Activated naive CD4-positive, alpha-beta T cell treated with anti-CD3 and anti-CD28 coated beads, Interleukin-2, amount 50 U/mL, for 72 hours (primary cell): ENCODE data around the gene APPL2. TPM values are rescaled to one million over a fixed set of nuclear protein-coding genes. Genes with fewer than 3 reads are reported as not detected.
A peak's percentile ranks its signal among the peaks of the same experiment; 100 is the strongest.

Source experiments
- ATAC-seq, 2 donors: fragments of 150-1000 bp; cut with Tn5 transposase; 2 replicates each; pipeline ENCODE4 v1.10.0; 2021; ENCODE audit warnings: mild to moderate bottlenecking in 2 of 2, moderate library complexity in 2 of 2
- DNase-seq, 2 donors: peaks; one replicate each; pipeline ENCODE4 v3.0.0; 2021 to 2022; ENCODE audit warnings: low spot score in 2 of 2
- H3K27ac Mint-ChIP-seq, 2 donors: one replicate each; pipeline ENCODE4 v1.8.0; 2022; ENCODE audit warnings: mild to moderate bottlenecking in 2 of 2, mixed read lengths in 2 of 2
- H3K36me3 Mint-ChIP-seq, 2 donors: one replicate each; pipeline ENCODE4 v1.8.0; 2022; ENCODE audit warnings: mixed read lengths in 2 of 2
- H3K9me3 Mint-ChIP-seq, 2 donors: one replicate each; pipeline ENCODE4 v1.8.0; 2022; ENCODE audit warnings: mixed read lengths in 2 of 2
- total RNA-seq, 2 donors: library from RNA; stranded (reverse); gene quantifications; one replicate each; pipeline ENCODE4 v1.2.3, GENCODE V29; 2022

The APPL2 gene
- total RNA-seq, 2 donors from 2014 or later = 17.2 to 19.3 TPM

DNA sequence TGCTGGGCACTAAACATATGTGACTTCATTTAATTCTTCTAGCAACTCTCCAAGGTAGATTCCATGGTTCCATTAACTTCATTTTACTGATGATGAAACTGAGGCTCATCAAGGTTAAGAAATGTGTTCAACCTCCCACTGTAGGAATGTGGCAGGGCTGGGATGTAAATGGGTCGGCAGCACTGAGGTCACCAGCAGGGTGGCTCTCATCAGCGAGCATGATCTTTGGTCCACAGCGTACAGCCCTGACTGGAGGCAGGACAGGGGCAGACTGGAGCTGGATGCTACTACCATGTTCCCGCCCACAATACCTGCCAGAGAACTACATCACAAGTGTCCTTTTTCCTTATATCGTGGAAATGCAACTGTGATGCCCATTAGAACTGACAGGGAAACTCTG lies 4.6 kb downstream of the APPL2 start:
- Mint-ChIP-seq H3K9me3 (no peaks in the 10 kb centered on the region), H3K36me3 (peaks cover 10 to 12% of the 10 kb centered on the region in 2 donors), H3K27ac (no peak overlapping the region)
- DNase-seq = no peak
- ATAC-seq = no peak

DNA sequence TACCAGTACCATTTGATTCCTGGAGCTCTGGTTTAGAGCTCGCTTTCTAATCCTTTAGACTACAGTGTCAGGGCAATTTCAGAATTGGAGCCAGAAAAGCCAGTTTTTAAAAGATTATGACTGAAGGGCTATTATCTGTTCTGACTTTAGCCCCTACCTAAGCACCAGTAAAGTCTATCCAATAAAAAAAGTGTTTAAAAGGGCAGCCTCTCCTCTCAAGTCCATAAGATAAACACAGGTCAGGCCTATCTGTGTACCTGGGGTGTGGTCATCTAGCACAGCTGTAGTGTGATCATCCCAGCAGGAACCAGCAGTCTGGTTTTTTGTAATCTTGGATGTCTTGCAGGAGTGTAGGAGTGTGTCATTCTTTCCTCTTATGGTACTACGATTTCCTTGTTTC lies 6.6 kb downstream of the APPL2 start:
- Mint-ChIP-seq H3K36me3 (peaks cover 10 to 12% of the 10 kb centered on the region in 2 donors), H3K9me3 (no peaks in the 10 kb centered on the region), H3K27ac (no peak overlapping the region)
- ATAC-seq (peak in 1 of 2 donors; percentile 19), DNase-seq (no peak)

DNA sequence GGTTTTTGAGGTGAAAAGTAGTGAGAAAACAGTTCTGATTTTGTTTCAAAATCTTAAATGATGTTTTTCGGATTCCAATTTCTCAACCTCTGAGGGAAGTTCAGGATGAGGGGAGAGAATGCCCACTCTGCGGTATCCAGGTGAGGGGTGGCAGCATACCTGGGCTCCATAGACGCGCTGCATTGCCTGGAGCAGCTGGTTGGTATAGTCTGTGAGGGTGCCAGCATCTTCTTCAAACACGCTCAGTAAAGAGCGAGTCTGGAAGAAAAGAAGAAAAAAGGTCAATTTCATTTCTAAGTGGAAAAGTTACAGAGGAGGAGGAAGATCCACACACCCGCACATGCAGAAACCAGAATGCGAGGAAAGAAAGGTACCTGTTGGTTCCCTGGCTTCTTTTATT lies 7.0 kb downstream of the APPL2 start:
- ATAC-seq (no peak), DNase-seq (no peak)
- no peaks in the 10 kb centered on the region for H3K9me3 Mint-ChIP-seq
- H3K27ac Mint-ChIP-seq = peak overlapping the region; percentile 65 to 73
- H3K36me3 Mint-ChIP-seq = peaks cover 10 to 12% of the 10 kb centered on the region in 2 donors

DNA sequence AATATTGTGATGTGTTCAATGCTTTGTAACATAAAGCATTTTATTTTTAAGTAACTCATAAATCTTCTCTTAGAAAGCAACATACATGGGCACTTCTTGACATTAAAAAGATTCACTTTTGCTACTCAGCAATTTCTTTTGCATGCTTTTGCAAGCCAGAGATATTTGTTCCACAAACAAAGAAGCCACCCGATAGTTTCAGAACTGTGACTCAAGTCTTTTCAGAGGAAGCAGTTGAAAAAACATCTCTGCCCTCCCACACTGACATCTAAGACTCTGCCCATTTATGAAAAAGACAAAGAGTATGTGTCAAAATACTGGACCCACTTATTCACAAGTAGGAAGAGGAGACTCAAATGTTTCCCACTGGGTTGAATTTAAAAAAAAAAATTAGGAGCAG lies 7.5 kb downstream of the APPL2 start:
- DNase-seq (peak in 1 of 2 donors; percentile 14), ATAC-seq (peak; percentile 77 to 80)
- peak overlapping the region; percentile 65 to 73 for H3K27ac Mint-ChIP-seq
- H3K9me3 Mint-ChIP-seq = no peaks in the 10 kb centered on the region
- peaks cover 10 to 12% of the 10 kb centered on the region in 2 donors for H3K36me3 Mint-ChIP-seq

DNA sequence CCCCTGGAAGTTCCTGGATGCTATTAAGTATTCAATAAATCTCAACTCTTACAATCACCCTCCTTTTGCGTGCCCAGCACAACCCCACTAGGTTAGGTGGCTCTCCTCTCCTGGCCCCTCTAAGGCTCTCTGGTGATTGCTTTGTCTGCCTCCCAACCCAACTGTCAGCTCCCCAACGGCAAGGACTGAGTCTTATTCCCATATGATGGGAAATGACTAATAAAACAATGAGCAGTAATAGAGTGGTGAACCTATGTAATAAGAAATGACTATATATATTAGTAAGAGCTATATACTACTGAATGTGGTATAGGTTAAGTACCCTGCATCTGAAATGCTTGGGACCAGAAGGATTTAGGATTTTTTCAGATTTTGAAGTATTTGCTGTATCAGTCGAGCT lies 8.1 kb downstream of the APPL2 start:
- DNase-seq (no peak), ATAC-seq (peak; percentile 56 to 71)
- peaks cover 12 to 13% of the 10 kb centered on the region in 2 donors for H3K36me3 Mint-ChIP-seq
- H3K9me3 Mint-ChIP-seq = no peaks in the 10 kb centered on the region
- no peak overlapping the region for H3K27ac Mint-ChIP-seq

DNA sequence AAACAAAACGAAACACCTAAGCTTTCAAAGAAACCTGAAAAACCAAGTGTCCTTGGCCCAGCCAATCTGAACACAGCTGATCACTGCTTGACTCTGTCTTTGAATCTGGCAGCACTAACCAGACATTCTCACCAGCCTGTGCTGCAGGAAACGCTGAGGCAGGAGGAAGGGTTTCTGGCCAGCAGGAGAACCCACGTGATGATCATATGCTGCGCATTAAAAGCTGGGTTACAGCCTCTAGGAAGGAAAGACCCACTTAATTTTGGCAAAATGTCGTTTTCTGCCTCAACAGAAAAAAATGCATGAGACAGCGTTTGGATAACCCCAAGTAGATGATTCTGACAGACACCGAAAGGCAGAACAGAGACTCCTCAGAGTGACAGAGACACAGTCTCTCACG lies 9.8 kb downstream of the APPL2 start:
- no peaks in the 10 kb centered on the region for H3K9me3 Mint-ChIP-seq
- ATAC-seq = peak; percentile 57 to 58
- H3K36me3 Mint-ChIP-seq = peaks cover 12 to 20% of the 10 kb centered on the region in 2 donors
- H3K27ac Mint-ChIP-seq = no peak overlapping the region
- DNase-seq = no peak

DNA sequence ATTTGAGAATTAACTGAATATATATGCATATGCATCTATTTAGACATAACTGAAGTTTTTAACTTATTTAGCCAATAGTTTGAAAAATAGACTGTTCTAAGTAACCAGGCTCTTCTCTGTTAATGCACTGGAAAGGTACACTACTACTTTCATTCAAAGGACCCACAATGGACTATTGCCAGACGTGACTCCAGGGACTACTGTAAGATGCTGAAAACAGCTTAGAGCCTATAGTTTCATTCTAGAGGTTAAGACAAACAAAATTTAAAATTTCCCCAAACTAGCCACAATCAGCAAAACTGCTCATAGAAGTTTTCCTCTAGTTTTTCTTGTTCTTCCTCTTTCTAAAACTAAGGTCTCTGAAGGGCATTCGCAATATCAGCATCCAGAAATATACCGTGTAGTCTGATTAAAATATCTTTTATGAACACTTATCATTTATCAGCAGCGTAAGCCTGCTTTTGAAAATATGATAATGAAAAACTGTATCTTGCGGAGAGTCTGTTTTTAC lies 10.4 kb downstream of the APPL2 start:
- ATAC-seq (no peak), DNase-seq (no peak)
- Mint-ChIP-seq H3K27ac (no peak overlapping the region), H3K36me3 (peaks cover 12 to 20% of the 10 kb centered on the region in 2 donors), H3K9me3 (no peaks in the 10 kb centered on the region)

DNA sequence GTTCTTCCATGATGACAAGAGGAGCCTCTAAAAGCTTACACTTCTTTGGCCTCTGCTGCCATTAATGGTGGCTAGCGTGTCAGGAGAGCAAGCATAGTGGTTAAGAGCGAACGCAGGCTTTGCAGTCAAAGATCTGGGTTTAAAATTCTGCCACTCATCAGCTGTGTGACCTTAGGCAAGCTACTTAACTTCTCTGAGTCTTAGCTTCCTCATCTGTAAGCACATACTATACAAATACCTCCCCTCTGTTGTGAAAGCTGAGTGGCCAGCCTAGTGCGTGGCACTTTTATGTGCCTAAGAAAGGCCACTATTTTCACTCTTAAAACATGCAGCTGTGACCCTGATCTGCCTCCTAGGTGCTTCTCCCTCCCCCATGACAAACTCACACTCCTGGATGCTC lies 11.6 kb downstream of the APPL2 start:
- H3K36me3 Mint-ChIP-seq = peaks cover 12 to 20% of the 10 kb centered on the region in 2 donors
- no peak overlapping the region for H3K27ac Mint-ChIP-seq
- DNase-seq (no peak), ATAC-seq (no peak)
- H3K9me3 Mint-ChIP-seq = no peaks in the 10 kb centered on the region

DNA sequence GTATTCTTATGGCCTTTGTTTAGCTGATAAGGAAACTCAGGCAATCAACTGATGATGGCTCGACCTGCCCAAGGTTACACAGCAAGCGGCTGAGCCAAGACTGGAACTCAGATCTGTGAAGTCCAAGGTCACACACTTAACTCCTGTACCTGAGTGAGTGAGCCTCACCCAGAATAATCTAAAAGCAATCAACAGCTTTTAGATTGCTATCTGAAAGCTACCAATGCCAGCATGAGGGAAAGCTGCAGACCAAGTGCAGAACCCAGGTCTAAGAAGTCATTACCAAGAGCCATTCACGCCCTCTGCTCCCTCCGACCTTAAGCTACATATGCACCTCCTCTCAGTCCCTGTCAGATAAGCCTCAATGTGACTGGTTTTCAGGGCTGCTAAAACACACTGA lies 12.1 kb downstream of the APPL2 start:
- Mint-ChIP-seq H3K36me3 (peaks cover 10 to 20% of the 10 kb centered on the region in 2 donors), H3K27ac (no peak overlapping the region), H3K9me3 (no peaks in the 10 kb centered on the region)
- no peak for ATAC-seq
- DNase-seq = no peak

DNA sequence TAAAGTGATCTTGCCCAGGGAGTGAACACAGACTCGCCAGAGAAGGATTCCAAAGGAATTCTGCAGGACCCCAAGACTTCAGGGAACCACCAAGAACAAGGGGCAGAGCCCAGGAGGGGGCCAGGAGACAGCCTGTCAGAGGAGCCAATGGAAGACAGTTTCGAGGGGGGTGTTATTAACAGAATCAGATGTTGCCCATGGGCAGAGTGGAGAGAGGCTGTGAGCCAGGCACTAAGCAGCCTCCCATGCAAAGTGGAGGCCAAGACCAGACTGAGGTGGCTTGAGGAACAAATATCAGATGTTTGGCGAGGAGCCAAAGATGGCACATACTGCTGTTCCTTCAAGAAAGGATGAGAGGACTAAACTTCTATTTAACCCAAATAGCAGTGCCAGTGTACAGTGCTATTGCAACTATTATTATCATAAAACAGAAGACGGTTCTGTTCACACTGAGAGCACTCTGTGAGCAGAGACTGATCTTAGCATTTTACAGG lies 12.6 kb downstream of the APPL2 start:
- peak overlapping the region in 1 of 2 donors; percentile 12 for H3K27ac Mint-ChIP-seq
- no peaks in the 10 kb centered on the region for H3K9me3 Mint-ChIP-seq
- ATAC-seq = no peak
- no peak for DNase-seq
- H3K36me3 Mint-ChIP-seq = peaks cover 6 to 20% of the 10 kb centered on the region in 2 donors

DNA sequence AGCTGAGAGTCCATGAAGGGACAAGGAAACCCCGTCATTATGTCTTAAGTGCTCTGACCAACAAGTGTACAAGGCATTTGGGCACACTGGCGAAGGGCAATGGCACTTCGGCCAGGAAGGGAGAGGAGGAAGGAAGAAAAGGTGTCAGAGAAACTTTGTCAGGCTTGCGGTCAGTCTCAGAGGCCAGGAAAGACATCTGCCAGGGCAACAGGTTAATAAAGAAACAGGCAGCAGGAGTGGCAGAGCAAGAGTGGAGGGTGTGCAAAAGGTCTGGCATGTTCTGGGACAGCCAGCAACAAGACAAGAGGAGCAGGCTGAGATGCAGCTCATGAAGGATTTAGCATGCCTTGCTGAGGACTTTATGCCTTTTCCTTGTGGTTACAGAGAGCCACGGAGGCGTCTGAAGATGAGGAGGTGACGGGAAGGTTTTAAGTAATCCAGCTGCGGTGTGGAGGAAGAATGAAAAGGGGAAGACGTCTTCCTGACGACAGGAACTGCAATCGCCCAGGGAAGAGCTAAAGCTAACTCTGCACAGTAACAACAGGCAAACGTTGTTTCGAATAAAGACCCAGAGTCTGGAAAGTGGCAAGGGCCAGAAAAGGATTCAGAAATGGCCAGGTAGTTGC lies 13.1 kb downstream of the APPL2 start:
- no peak overlapping the region for H3K27ac Mint-ChIP-seq

DNA sequence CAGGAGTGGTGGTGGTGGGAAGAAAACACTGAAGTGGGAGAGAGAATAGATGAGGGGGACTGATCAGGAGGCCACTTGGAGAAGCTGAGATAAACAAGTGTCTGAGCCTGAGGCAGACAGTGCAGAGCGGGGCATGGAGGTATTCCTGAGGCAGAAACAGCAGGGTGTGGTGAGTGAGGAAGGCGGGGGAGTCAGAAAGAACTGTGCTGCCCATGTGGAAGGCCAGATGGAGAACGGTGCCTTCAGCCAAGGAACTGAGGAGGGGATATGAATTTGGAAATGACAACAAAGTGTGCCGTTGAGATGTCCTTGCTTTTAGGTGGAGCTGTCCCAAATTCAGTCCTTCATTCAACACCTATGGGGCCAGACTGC lies 13.7 kb downstream of the APPL2 start:
- ATAC-seq (no peak), DNase-seq (no peak)
- Mint-ChIP-seq H3K9me3 (no peaks in the 10 kb centered on the region), H3K27ac (no peak overlapping the region), H3K36me3 (peaks cover under 1 to 12% of the 10 kb centered on the region in 2 donors)

More for the DNA sequence above, 13.1 kb downstream of the APPL2 start:
- no peak for ATAC-seq
- no peak for DNase-seq
- Mint-ChIP-seq H3K36me3 (peaks cover 6 to 18% of the 10 kb centered on the region in 2 donors), H3K9me3 (no peaks in the 10 kb centered on the region)

DNA sequence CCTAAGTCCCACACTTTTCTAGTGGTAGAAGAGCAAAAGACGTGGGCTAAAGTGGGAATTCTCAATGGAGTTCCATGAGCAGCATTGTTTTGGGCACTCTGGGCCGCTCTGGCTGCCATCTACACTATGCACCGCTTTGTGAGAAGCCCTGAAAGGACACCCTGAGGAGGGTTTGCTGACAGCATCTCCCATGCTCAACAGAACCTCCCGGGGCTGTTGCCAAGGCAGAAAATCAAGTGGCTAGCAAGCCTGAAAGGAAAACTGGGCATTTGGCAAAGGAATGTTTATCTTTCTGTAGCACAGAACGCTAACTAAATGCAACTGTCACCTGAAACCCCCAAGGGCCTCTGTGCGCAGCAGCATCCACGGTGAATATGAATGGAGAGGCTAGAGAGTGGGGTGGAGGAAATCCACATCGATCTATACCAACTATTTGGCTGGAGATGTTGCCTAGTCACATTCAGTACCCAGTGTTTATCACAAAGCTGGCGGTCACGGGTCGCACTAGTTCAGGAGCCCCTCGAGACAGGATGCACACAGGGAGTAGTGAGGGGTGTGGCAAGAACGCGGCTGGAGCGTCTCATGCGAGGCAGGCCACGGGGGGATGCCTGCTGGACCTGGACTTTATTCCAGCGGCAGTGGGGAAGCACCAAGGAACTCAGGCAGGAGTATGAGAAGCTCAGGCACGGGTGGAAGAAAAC lies 14.2 kb downstream of the APPL2 start:
- Mint-ChIP-seq H3K36me3 (peaks cover 0 to 10% of the 10 kb centered on the region in 2 donors), H3K27ac (peak overlapping the region in 1 of 2 donors; percentile 72), H3K9me3 (no peaks in the 10 kb centered on the region)
- ATAC-seq (no peak), DNase-seq (no peak)

DNA sequence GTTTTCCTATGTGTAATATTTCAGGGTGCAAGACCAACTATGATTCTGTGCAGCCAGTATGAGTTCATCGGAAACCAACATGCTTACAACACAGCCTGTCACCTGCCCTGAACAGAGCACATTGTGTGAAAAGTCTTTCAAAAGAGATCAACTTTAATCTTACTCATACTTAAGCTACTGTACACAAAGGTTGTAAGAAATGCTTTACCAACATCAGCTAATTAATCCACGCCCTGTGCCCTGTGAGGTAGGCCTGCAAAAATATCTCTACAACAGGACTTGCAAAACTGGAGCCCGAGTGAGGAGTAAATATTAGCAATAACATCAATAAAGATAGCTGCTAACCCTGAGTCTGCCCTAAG lies 15.1 kb downstream of the APPL2 start:
- no peak overlapping the region for H3K27ac Mint-ChIP-seq
- ATAC-seq (no peak), DNase-seq (no peak)
- H3K36me3 Mint-ChIP-seq = peaks cover 0 to 10% of the 10 kb centered on the region in 2 donors
- H3K9me3 Mint-ChIP-seq = no peaks in the 10 kb centered on the region

DNA sequence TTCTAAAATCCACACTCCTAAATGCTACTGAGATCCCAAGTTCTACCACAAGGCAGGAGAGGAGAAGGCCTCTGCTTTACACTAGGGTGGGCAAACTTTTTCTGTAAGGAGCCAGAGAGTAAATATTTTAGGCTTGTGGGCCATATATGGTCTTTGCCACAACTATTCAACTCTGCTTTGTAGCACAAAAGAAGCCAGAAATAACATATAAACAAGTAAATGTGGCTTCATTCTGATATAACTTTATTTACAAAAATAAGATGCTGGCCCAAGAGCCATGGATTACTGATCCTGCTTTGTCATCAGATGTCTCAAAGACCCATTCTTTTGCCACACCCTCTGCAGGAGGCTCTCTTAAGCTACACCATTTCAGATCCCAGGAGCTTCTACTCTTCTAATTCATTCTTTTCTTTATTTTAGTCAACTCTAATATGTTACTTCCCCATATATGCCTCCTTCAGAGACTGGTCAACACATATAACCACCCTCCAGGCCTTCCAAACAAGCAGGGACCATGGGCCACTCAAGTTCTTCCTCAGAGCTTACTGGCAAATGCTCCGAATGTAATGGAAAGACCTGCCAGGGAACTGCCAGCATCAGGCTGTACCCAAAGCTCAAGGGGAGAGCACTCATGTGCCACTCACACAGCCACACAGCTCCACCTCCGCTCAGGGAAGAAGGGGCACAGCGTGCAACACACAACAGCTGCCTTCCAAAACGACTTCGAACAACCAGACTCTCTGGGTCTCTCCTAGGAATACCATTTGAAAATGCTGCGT lies 15.6 kb downstream of the APPL2 start:
- ATAC-seq = no peak
- no peak for DNase-seq
- peaks cover 0 to 10% of the 10 kb centered on the region in 2 donors for H3K36me3 Mint-ChIP-seq
- no peaks in the 10 kb centered on the region for H3K9me3 Mint-ChIP-seq
- H3K27ac Mint-ChIP-seq = no peak overlapping the region

DNA sequence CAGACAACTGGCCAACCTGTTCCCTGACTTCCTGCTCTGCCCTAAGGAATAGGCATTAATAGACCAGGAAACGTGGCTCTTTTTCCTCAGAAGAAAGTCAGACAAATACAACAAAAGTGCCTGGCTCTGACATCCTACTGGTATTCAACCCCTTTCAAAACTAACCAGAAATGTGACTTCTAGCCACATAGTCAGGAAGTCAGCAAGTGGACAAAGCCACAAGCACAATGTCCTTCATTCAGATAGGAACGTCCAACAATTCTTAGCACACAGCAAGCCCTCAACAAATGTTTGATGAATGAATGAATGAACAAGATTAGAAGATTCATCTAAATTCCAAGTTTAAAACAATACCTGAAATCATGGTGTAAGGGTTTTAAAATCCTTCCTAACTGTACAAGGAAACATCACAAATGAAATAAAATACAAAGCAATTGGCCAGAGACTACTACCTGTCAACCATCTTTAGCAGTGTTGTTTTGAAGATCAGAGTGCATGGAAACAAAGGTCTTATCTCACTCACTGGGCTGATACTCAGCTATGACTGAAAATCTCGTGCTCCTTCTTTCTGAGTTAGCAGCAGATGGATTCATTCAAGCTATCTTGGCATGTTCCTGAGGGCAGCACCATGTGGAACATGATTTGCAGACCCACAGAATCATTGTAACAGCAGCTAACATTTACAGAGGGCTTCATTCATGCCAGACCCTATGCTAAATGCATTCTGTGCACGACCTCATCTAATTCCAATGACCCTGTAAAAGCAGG lies 16.5 kb downstream of the APPL2 start:
- DNase-seq (no peak), ATAC-seq (no peak)
- H3K27ac Mint-ChIP-seq = no peak overlapping the region
- H3K9me3 Mint-ChIP-seq = no peaks in the 10 kb centered on the region
- peaks cover 0 to 10% of the 10 kb centered on the region in 2 donors for H3K36me3 Mint-ChIP-seq
